PC-9 (cell line): Measurements from ENCODE around the gene GYPC. TPM values are rescaled to one million over a fixed set of nuclear protein-coding genes. Genes with fewer than 3 reads are reported as not detected.

Experiments
- BruUV-seq: library from RNA; stranded (reverse); fragments of 400-500 nt; replicated peaks from 2 replicates; lab custom pipeline; 2021; lab: Mats Ljungman, UMichigan
- CTCF ChIA-PET: fragments of 300-600 bp; sonication (Branson Sonifier 250); formaldehyde crosslinking; loops from one replicate; lab custom pipeline; 2022; ENCODE audit warnings: antibody characterized with exemption; lab: Charles Lee
- POLR2A ChIA-PET: fragments of 300-600 bp; sonication (Branson Sonifier 250); formaldehyde crosslinking; loops from one replicate; lab custom pipeline; 2022; ENCODE audit warnings: antibody characterized with exemption; ENCODE audit not compliant: unreplicated experiment; lab: Charles Lee
- DNase-seq, 2 experiments: peaks; one replicate each; pipeline versions ENCODE4 v3.0.0 to v3.0.0-alpha.2; 2015 to 2022; ENCODE audit warnings: mixed read lengths in 1 of 2
- H2AFZ ChIP-seq: fragments of 200-600 bp; sonication (generic); 2 replicates; pipeline ENCODE4 v1.8.1; 2017; ENCODE audit warnings: antibody characterized with exemption
- H3F3A ChIP-seq: fragments of 200-600 bp; sonication (generic); 2 replicates; pipeline ENCODE4 v1.8.1; 2017; ENCODE audit warnings: antibody characterized with exemption, mild to moderate bottlenecking, low read depth; ENCODE audit not compliant: insufficient read depth
- H3K27ac ChIP-seq: fragments of 200-600 bp; sonication (generic); 2 replicates; pipeline ENCODE4 v1.6.1; 2016; ENCODE audit warnings: mixed run types
- H3K27me3 ChIP-seq: fragments of 200-600 bp; sonication (generic); 2 replicates; pipeline ENCODE4 v1.6.1; 2016; ENCODE audit warnings: low read depth, mixed run types; ENCODE audit not compliant: insufficient read depth
- H3K36me3 ChIP-seq: fragments of 200-600 bp; sonication (generic); 2 replicates; pipeline ENCODE4 v1.6.1; 2016; ENCODE audit warnings: low read depth, mixed run types
- H3K4me1 ChIP-seq: fragments of 200-600 bp; sonication (generic); replicated peaks from 2 replicates; pipeline ENCODE4 v1.6.1; 2016; ENCODE audit warnings: mixed run types; ENCODE audit not compliant: insufficient read depth
- H3K4me2 ChIP-seq: fragments of 200-600 bp; sonication (generic); 2 replicates; pipeline ENCODE4 v1.6.1; 2017; ENCODE audit warnings: mixed run types
- H3K4me3 ChIP-seq: fragments of 200-600 bp; sonication (generic); 2 replicates; pipeline ENCODE4 v1.6.1; 2016; ENCODE audit warnings: mixed run types
- H3K79me2 ChIP-seq: fragments of 200-600 bp; sonication (generic); 2 replicates; pipeline ENCODE4 v1.6.1; 2017; ENCODE audit warnings: low read depth, mixed run types
- H3K9me2 ChIP-seq: fragments of 200-600 bp; sonication (generic); 2 replicates; pipeline ENCODE4 v1.8.1; 2017; ENCODE audit warnings: mild to moderate bottlenecking; ENCODE audit not compliant: insufficient read depth
- H3K9me3 ChIP-seq: fragments of 200-600 bp; sonication (generic); 2 replicates; pipeline ENCODE4 v1.8.1; 2016; ENCODE audit warnings: low read depth; ENCODE audit not compliant: insufficient read depth
- H4K20me1 ChIP-seq: fragments of 200-600 bp; sonication (generic); 2 replicates; pipeline ENCODE4 v1.8.1; 2017; ENCODE audit not compliant: insufficient read depth
- CTCF ChIP-seq: fragments of 200-600 bp; sonication (generic); conservative IDR thresholded peaks from 2 replicates; pipeline ENCODE4 v1.6.1; 2017; ENCODE audit warnings: mixed run types, antibody characterized with exemption, mild to moderate bottlenecking, moderate library complexity
- EZH2 ChIP-seq: fragments of 200-600 bp; sonication (generic); IDR thresholded peaks from 2 replicates; pipeline ENCODE4 v1.8.0; 2017; ENCODE audit warnings: antibody characterized with exemption, low read depth
- intact Hi-C: fragments of 100-400 bp; cut with micrococcal nuclease; formaldehyde crosslinking; loops from one replicate; pipeline ENCODE4 v1.10.0; 2022; ENCODE audit not compliant: unreplicated experiment
- total RNA-seq: library from RNA; stranded (reverse); gene quantifications from 2 replicates; pipeline ENCODE4 v1.2.3, GENCODE V29; 2021

The GYPC gene
- total RNA-seq, 1 experiment from 2014 or later, result not detected

DNA sequence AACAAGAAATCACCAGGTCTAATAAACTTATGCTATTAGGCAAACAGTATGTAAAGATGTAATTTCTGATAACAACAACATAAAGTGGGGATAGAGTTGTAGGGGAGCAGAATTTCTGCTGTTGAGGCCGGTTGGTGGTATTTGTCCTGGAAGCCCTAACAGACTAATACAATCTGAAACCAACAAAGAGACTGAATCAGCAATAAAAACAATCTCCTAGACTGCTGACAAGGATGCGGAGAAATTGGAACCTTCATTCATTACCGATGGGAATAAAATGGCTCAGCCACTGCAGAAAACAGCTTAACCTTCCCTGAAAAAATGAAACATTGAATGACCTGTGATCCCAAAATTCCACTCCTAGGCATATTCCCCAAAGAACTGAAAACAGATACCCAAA is 88.7 kb downstream of the GYPC start:
- POLR2A ChIA-PET, result no interaction called here
- H3F3A ChIP-seq, result no peaks in the 10 kb centered on the region
- no peaks in the 10 kb centered on the region for H3K79me2 ChIP-seq
- no peaks in the 10 kb centered on the region for H3K36me3 ChIP-seq
- intact Hi-C loops, result no loop called here
- H3K9me3 ChIP-seq, result no peaks in the 10 kb centered on the region
- H3K27ac ChIP-seq, result no peak overlapping the region
- BruUV-seq, result no TSS peak
- no peak for DNase-seq
- CTCF ChIA-PET, result no interaction called here
- peaks cover 62% of the 10 kb centered on the region for H3K27me3 ChIP-seq
- no peak overlapping the region for H3K4me2 ChIP-seq
- H2AFZ ChIP-seq, result no peak overlapping the region
- no peak for TF ChIP-seq CTCF
- no peak for TF ChIP-seq EZH2
- H3K9me2 ChIP-seq, result no peaks in the 10 kb centered on the region
- no peak overlapping the region for H3K4me3 ChIP-seq
- no peaks in the 10 kb centered on the region for H4K20me1 ChIP-seq
- H3K4me1 ChIP-seq, result no peaks in the 10 kb centered on the region

Other genes starting within 250 kb of the GYPC start
- not detected in 2 replicates for gene TEX51, start 242.7 kb downstream of the GYPC start, total RNA-seq